ENCODE data around the gene PAPLN.
"Not testable (repeated sequence)": the region's sequence is repeated elsewhere in the genome, so short reads cannot be mapped to it uniquely, and the experiment has no call there.

Gene PAPLN

GRCh38 chr14:73290279-73290678 lies 53.0 kb downstream of the PAPLN start:
- TF ChIP-seq MYC (IDR thresholded peaks at IDR 0.05; ENCODE audit: low read depth, low read length) (no peak), CTCF (IDR thresholded peaks at IDR 0.05; ENCODE audit: low read depth, low read length) (no peak), POLR2A (IDR thresholded peaks at IDR 0.05; ENCODE audit: extremely low read depth, insufficient read length) (no peak), MAX (IDR thresholded peaks at IDR 0.05; ENCODE audit: low read depth, low read length) (no peak)
- H3K4me3 ChIP-seq (ENCODE audit: low read depth, low read length) = no peak overlapping the region
- DNase-seq (ENCODE audit: low read depth) = no peak

GRCh38 chr14:73293782-73294781 lies 56.8 kb downstream of the PAPLN start:
- no peak for TF ChIP-seq CTCF (IDR thresholded peaks at IDR 0.05; ENCODE audit: low read depth, low read length)
- no peak for TF ChIP-seq MAX (IDR thresholded peaks at IDR 0.05; ENCODE audit: low read depth, low read length)
- TF ChIP-seq MYC (IDR thresholded peaks at IDR 0.05; ENCODE audit: low read depth, low read length) = no peak
- TF ChIP-seq POLR2A (IDR thresholded peaks at IDR 0.05; ENCODE audit: extremely low read depth, insufficient read length) = no peak
- H3K4me3 ChIP-seq (ENCODE audit: low read depth, low read length) = no peak overlapping the region
- DNase-seq (ENCODE audit: low read depth) = no peak

- DNase-seq (ENCODE audit: low read depth) = peak; percentile 59
- H3K4me3 ChIP-seq (ENCODE audit: low read depth, low read length) = no peak overlapping the region
- TF ChIP-seq POLR2A (IDR thresholded peaks at IDR 0.05; ENCODE audit: extremely low read depth, insufficient read length) (no peak), CTCF (IDR thresholded peaks at IDR 0.05; ENCODE audit: low read depth, low read length) (peak; percentile 47)
These were observed 58.0 kb downstream of the PAPLN start for GRCh38 chr14:73295198-73295796.

- no peak overlapping the region for H3K4me3 ChIP-seq (ENCODE audit: low read depth, low read length)
- TF ChIP-seq MAX (IDR thresholded peaks at IDR 0.05; ENCODE audit: low read depth, low read length) (no peak), CTCF (IDR thresholded peaks at IDR 0.05; ENCODE audit: low read depth, low read length) (no peak), POLR2A (IDR thresholded peaks at IDR 0.05; ENCODE audit: extremely low read depth, insufficient read length) (no peak), MYC (IDR thresholded peaks at IDR 0.05; ENCODE audit: low read depth, low read length) (no peak)
These were observed 68.2 kb downstream of the PAPLN start for GRCh38 chr14:73305499-73305898.

GRCh38 chr14:73307261-73307660 lies 70.0 kb downstream of the PAPLN start:
- no peak for TF ChIP-seq MAX (IDR thresholded peaks at IDR 0.05; ENCODE audit: low read depth, low read length)
- TF ChIP-seq MYC (IDR thresholded peaks at IDR 0.05; ENCODE audit: low read depth, low read length) = no peak
- TF ChIP-seq POLR2A (IDR thresholded peaks at IDR 0.05; ENCODE audit: extremely low read depth, insufficient read length) = no peak
- TF ChIP-seq CTCF (IDR thresholded peaks at IDR 0.05; ENCODE audit: low read depth, low read length) = no peak
- no peak for DNase-seq (ENCODE audit: low read depth)
- no peak overlapping the region for H3K4me3 ChIP-seq (ENCODE audit: low read depth, low read length)

More at GRCh38 chr14:73305499-73305898, 68.2 kb downstream of the PAPLN start:
- no peak for DNase-seq (ENCODE audit: low read depth)

GRCh38 chr14:73309207-73309606 lies 71.9 kb downstream of the PAPLN start:
- H3K4me3 ChIP-seq (ENCODE audit: low read depth, low read length); DNase-seq (ENCODE audit: low read depth): not testable (repeated sequence)

Measured in NB4 (cell line).